Measurements from ENCODE around the gene MYH15. TPM values are rescaled to one million over a fixed set of nuclear protein-coding genes. Genes with fewer than 3 reads are reported as not detected.
A peak's percentile ranks its signal among the peaks of the same experiment; 100 is the strongest.

MYH15 gene
- total and polyA plus RNA-seq, 2 of the 8 experiments (the other 6 are each of a cell fraction or from before 2014, with no cell fraction given) = under 0.01 TPM; not detected in 1

DNA sequence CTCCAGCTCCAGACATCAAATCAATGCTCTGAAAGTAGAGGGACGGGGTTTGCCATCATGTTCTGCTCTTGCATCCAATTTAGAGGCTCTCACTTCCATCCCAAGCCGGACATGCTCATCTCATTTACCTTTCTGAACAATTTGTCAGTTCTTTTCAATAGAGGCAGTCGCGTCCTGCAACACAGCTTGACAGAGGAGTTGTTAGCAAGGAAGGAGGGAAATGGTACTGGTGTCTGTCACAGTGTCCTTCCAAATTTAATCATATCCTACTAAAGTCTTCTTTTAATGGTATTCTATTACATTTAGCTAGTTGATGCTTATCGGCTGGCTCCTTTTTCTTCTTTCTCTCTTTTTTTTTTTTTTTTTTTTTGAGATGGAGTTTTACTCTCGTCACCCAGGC is 168.5 kb downstream of the MYH15 start:
- no peak overlapping the region for H2BK12ac ChIP-seq (ENCODE audit: low read depth, low read length)
- no peaks in the 10 kb centered on the region for H3K36me3 ChIP-seq (ENCODE audit: control insufficient read depth in 2 of 4, insufficient read depth in 4 of 4, low read length in 3 of 4)
- H3K9ac ChIP-seq (replicated peaks in 1 of 4; ENCODE audit: extremely low read depth in 1 of 4, low read depth in 3 of 4, low read length in 3 of 4) = no peak overlapping the region
- no peaks in the 10 kb centered on the region for H3K27me3 ChIP-seq (replicated peaks in 1 of 4; ENCODE audit: control insufficient read depth in 3 of 4, extremely low read depth in 1 of 4, insufficient read depth in 3 of 4, low read length in 3 of 4)
- no peak overlapping the region for H4K5ac ChIP-seq (ENCODE audit: insufficient read length, low read depth, low read length)
- no peak overlapping the region for H2BK120ac ChIP-seq (replicated peaks; ENCODE audit: low read depth, low read length)
- no peak overlapping the region for H3K18ac ChIP-seq (ENCODE audit: extremely low read depth, low read length)
- DNase-seq (ENCODE audit: low read depth in 1 of 2, low spot score in 2 of 2) (no peak), FAIRE-seq (no peak)
- H3K79me2 ChIP-seq (ENCODE audit: control insufficient read depth in 1 of 2, insufficient read depth in 2 of 2, low read length in 2 of 2) = no peaks in the 10 kb centered on the region
- ChIA-PET CTCF (ENCODE audit: partially characterized antibody) (interaction anchor here (0.6 to 0.8 kb wide), 2 partner anchors 188 to 434 kb away, joined by 3 read pairs; no protein-coding TSS in a partner anchor), POLR2A (ENCODE audit: partially characterized antibody) (no interaction called here)
- H2BK15ac ChIP-seq (ENCODE audit: low read length) = no peak overlapping the region
- no peaks in the 10 kb centered on the region for H3K79me1 ChIP-seq (ENCODE audit: low read depth, low read length)
- no peak overlapping the region for H3K56ac ChIP-seq (replicated peaks; ENCODE audit: insufficient read length, low read depth, low read length)
- H2BK5ac ChIP-seq (ENCODE audit: low read depth, low read length) = no peak overlapping the region
- no peaks in the 10 kb centered on the region for H3K4me1 ChIP-seq (replicated peaks in 1 of 4; ENCODE audit: control insufficient read depth in 3 of 4, insufficient read depth in 4 of 4, low read length in 3 of 4)
- no peak overlapping the region for H2AK5ac ChIP-seq (ENCODE audit: low read depth, low read length)
- H3K4me3 ChIP-seq (ENCODE audit: extremely low read depth in 1 of 4, insufficient read depth in 2 of 4, low read depth in 3 of 4, low read length in 4 of 4) = no peak overlapping the region
- no peak overlapping the region for H3K4me2 ChIP-seq (ENCODE audit: insufficient read depth in 1 of 2, low read depth in 2 of 2, low read length in 2 of 2)
- no peaks in the 10 kb centered on the region; the same call in 1 of the 2 replicates for H3K23me2 ChIP-seq (ENCODE audit: low read depth, low read length)
- H2AFZ ChIP-seq (ENCODE audit: low read length) = 0 out of 2 replicates have a peak overlapping the region, but pooled peaks have one; percentile 33
- no peak overlapping the region for H2BK20ac ChIP-seq (ENCODE audit: low read length)
- H3K14ac ChIP-seq (ENCODE audit: insufficient read length) = no peak overlapping the region
- no peak overlapping the region for H3K27ac ChIP-seq (ENCODE audit: low read depth, low read length)
- no peak overlapping the region for H3K4ac ChIP-seq (replicated peaks; ENCODE audit: insufficient read length, low read depth, low read length)
- no peak overlapping the region for H4K8ac ChIP-seq (ENCODE audit: extremely low read depth, insufficient read depth, low read length)
- no peak overlapping the region for H3K23ac ChIP-seq (ENCODE audit: insufficient read length)
- no peaks in the 10 kb centered on the region for H3K9me3 ChIP-seq (ENCODE audit: insufficient read depth in 2 of 2, low read depth in 1 of 2, low read length in 1 of 2)
- no peak overlapping the region for H4K91ac ChIP-seq (replicated peaks; ENCODE audit: insufficient read length, low read length)
- H4K20me1 ChIP-seq (replicated peaks in 1 of 2; ENCODE audit: control insufficient read depth in 1 of 2, insufficient read depth in 2 of 2, low read length in 2 of 2) = no peaks in the 10 kb centered on the region
- WGBS, 2 experiments (ENCODE audit: extremely low coverage in 1 of 2, insufficient coverage in 1 of 2, insufficient read length in 1 of 2, insufficient replicate concordance in 2 of 2, low coverage in 1 of 2, low lambda C conversion rate in 2 of 2, missing lambda C conversion rate in 1 of 2) = 93% methylated on average over 5 of the region's 6 CpGs; no CpG with 5 or more reads in 1 of the 2 experiments
- TF ChIP-seq, protein P1, sequence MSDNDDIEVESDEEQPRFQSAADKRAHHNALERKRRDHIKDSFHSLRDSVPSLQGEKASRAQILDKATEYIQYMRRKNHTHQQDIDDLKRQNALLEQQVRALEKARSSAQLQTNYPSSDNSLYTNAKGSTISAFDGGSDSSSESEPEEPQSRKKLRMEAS (IDR thresholded peaks at IDR 0.05) = no peak
- no peak for TF ChIP-seq SIN3A (conservative IDR thresholded peaks at IDR 0.05 in 1 of 2, IDR thresholded peaks at IDR 0.05 in 1 of 2; ENCODE audit: low read depth in 1 of 2, low read length in 2 of 2)
- TF ChIP-seq KDM5A (IDR thresholded peaks at IDR 0.05; ENCODE audit: low read length) = no peak
- no peak for TF ChIP-seq CBX5 (IDR thresholded peaks at IDR 0.05; ENCODE audit: low read depth, low read length)
- TF ChIP-seq RNF2 (IDR thresholded peaks at IDR 0.05; ENCODE audit: borderline replicate concordance, low read depth, low read length, missing control alignments, poor library complexity, severe bottlenecking) = no peak
- TF ChIP-seq RAD21 (IDR thresholded peaks at IDR 0.05 in 1 of 2, conservative IDR thresholded peaks at IDR 0.05 in 1 of 2; ENCODE audit: low read depth in 2 of 2, low read length in 2 of 2) = no peak
- TF ChIP-seq NRF1 (IDR thresholded peaks at IDR 0.05; ENCODE audit: low read depth, low read length) = no peak
- TF ChIP-seq SIRT6 (IDR thresholded peaks at IDR 0.05; ENCODE audit: low read length) = no peak
- TF ChIP-seq PHF8 (conservative IDR thresholded peaks at IDR 0.05; ENCODE audit: low read depth, low read length) = no peak
- TF ChIP-seq MAFK (IDR thresholded peaks at IDR 0.05; ENCODE audit: low read depth, low read length) = no peak
- no peak for TF ChIP-seq SP1 (IDR thresholded peaks at IDR 0.05; ENCODE audit: low read depth, low read length)
- TF ChIP-seq, protein P2, sequence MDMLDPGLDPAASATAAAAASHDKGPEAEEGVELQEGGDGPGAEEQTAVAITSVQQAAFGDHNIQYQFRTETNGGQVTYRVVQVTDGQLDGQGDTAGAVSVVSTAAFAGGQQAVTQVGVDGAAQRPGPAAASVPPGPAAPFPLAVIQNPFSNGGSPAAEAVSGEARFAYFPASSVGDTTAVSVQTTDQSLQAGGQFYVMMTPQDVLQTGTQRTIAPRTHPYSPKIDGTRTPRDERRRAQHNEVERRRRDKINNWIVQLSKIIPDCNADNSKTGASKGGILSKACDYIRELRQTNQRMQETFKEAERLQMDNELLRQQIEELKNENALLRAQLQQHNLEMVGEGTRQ (IDR thresholded peaks at IDR 0.05; ENCODE audit: low read length) = no peak
- TF ChIP-seq BACH1 (IDR thresholded peaks at IDR 0.05; ENCODE audit: low read length) = no peak
